ENCODE measurements around the gene TRPV2.

DNA sequence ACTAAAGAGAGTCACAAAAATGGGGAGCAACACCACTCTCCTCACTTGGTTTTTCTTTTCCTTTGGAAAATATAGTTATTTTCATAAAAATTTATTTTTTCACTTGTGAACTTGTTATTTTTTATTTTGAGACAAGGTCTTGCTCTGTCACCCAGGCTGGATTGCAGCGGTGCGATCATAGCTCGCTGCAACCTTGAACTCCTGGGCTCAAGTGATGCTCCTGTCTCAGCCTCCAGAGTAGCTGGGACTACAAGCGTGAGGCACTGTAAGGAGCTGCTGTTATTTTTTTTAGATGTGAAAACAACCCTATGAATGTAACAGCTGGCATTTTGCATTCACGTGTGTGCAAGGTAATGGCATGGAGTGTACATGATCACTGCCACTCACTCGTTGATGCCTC lies 51.7 kb downstream of the TRPV2 start:
- TF ChIP-seq, protein P1, sequence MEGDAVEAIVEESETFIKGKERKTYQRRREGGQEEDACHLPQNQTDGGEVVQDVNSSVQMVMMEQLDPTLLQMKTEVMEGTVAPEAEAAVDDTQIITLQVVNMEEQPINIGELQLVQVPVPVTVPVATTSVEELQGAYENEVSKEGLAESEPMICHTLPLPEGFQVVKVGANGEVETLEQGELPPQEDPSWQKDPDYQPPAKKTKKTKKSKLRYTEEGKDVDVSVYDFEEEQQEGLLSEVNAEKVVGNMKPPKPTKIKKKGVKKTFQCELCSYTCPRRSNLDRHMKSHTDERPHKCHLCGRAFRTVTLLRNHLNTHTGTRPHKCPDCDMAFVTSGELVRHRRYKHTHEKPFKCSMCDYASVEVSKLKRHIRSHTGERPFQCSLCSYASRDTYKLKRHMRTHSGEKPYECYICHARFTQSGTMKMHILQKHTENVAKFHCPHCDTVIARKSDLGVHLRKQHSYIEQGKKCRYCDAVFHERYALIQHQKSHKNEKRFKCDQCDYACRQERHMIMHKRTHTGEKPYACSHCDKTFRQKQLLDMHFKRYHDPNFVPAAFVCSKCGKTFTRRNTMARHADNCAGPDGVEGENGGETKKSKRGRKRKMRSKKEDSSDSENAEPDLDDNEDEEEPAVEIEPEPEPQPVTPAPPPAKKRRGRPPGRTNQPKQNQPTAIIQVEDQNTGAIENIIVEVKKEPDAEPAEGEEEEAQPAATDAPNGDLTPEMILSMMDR (IDR thresholded peaks at IDR 0.05) = no peak
- no peak for TF ChIP-seq POLR2AphosphoS5 (IDR thresholded peaks at IDR 0.05; ENCODE audit: low read depth, low read length)
